ENCODE data around the gene PREB.

DNA sequence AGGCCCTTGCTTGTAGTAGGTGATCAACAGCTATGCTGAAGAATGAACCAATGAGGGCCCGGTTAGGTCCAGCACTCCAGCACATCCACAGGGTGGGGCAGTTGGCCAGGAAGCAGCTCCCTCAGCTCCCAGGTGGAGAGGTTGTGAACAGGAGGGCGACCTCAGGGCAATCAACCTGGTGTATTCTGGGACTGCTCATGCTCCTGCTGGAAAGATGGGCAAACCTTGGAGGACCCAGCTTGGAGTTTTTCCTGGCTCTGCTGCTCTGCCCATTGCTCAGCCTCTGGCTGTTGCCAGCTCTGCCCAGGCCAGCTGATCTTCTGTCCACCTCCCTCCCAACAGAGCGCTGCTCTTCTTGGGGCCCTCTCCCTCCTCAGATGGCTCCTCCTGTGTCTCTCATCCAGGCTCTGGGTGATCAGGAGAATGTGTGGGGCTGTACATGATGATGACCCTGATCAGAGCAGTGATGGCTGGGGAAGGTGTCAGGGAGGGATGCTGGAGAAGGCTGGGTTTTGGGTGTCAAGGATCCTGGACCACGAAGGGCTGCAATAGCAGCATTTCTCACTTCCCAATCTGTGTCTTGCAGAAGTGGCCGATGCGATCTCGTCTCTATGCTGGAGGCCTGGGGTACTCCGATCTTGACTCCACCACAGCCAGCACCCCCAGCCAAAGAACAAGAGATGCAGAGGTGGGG, 17.8 kb upstream of the PREB start:
- no peak for TF ChIP-seq TAF1 (IDR thresholded peaks at IDR 0.05; ENCODE audit: borderline replicate concordance, insufficient read depth, low read length)
- TF ChIP-seq POLR2AphosphoS5 (IDR thresholded peaks at IDR 0.05; ENCODE audit: low read depth, low read length), result no peak
- TF ChIP-seq SIN3A (IDR thresholded peaks at IDR 0.05; ENCODE audit: borderline replicate concordance, insufficient read depth, low read length), result no peak
- TF ChIP-seq FOXP2 (optimal IDR thresholded peaks at IDR 0.05; ENCODE audit: borderline replicate concordance, extremely low read depth, extremely low read length, insufficient read depth), result no peak
- TF ChIP-seq, protein P1, sequence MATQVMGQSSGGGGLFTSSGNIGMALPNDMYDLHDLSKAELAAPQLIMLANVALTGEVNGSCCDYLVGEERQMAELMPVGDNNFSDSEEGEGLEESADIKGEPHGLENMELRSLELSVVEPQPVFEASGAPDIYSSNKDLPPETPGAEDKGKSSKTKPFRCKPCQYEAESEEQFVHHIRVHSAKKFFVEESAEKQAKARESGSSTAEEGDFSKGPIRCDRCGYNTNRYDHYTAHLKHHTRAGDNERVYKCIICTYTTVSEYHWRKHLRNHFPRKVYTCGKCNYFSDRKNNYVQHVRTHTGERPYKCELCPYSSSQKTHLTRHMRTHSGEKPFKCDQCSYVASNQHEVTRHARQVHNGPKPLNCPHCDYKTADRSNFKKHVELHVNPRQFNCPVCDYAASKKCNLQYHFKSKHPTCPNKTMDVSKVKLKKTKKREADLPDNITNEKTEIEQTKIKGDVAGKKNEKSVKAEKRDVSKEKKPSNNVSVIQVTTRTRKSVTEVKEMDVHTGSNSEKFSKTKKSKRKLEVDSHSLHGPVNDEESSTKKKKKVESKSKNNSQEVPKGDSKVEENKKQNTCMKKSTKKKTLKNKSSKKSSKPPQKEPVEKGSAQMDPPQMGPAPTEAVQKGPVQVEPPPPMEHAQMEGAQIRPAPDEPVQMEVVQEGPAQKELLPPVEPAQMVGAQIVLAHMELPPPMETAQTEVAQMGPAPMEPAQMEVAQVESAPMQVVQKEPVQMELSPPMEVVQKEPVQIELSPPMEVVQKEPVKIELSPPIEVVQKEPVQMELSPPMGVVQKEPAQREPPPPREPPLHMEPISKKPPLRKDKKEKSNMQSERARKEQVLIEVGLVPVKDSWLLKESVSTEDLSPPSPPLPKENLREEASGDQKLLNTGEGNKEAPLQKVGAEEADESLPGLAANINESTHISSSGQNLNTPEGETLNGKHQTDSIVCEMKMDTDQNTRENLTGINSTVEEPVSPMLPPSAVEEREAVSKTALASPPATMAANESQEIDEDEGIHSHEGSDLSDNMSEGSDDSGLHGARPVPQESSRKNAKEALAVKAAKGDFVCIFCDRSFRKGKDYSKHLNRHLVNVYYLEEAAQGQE (IDR thresholded peaks at IDR 0.05; ENCODE audit: insufficient read depth in 1 of 2, low read depth in 2 of 2, low read length in 2 of 2), result no peak

All from PFSK-1 (cell line).